NCI-H226 (cell line): Measurements from ENCODE around the gene SLC41A3.

Experiments used
- DNase-seq: peaks from one replicate; pipeline ENCODE4 v3.0.0-alpha.2; 2015

SLC41A3 gene

GRCh38 chr3:126119008-126119675 lies 35.2 kb upstream of the SLC41A3 start:
- DNase-seq = no peak

GRCh38 chr3:126118591-126118990 lies 34.7 kb upstream of the SLC41A3 start:
- DNase-seq = no peak

- DNase-seq = no peak
Observed at GRCh38 chr3:126117786-126118185, 33.9 kb upstream of the SLC41A3 start.

GRCh38 chr3:126117212-126117611 lies 33.3 kb upstream of the SLC41A3 start:
- no peak for DNase-seq

GRCh38 chr3:126116526-126116925 lies 32.6 kb upstream of the SLC41A3 start:
- DNase-seq = no peak

- DNase-seq = no peak
Observed at GRCh38 chr3:126114443-126115386, 30.8 kb upstream of the SLC41A3 start.

GRCh38 chr3:126113733-126114442 lies 30.0 kb upstream of the SLC41A3 start:
- DNase-seq = no peak

GRCh38 chr3:126113238-126113555 lies 29.3 kb upstream of the SLC41A3 start:
- DNase-seq = no peak

GRCh38 chr3:126112531-126113237 lies 28.8 kb upstream of the SLC41A3 start:
- DNase-seq = no peak

GRCh38 chr3:126111566-126112475 lies 27.9 kb upstream of the SLC41A3 start:
- DNase-seq = no peak

- no peak for DNase-seq
Observed at GRCh38 chr3:126111126-126111551, 27.2 kb upstream of the SLC41A3 start.

- no peak for DNase-seq
Observed at GRCh38 chr3:126110431-126111125, 26.7 kb upstream of the SLC41A3 start.

GRCh38 chr3:126109880-126110235 lies 25.9 kb upstream of the SLC41A3 start:
- DNase-seq = no peak

- DNase-seq = no peak
Observed at GRCh38 chr3:126109146-126109879, 25.4 kb upstream of the SLC41A3 start.

- DNase-seq = no peak
Observed at GRCh38 chr3:126108676-126109050, 24.7 kb upstream of the SLC41A3 start.

GRCh38 chr3:126107957-126108675 lies 24.2 kb upstream of the SLC41A3 start:
- no peak for DNase-seq

GRCh38 chr3:126107203-126107939 lies 23.4 kb upstream of the SLC41A3 start:
- DNase-seq = no peak

GRCh38 chr3:126106336-126107202 lies 22.6 kb upstream of the SLC41A3 start:
- DNase-seq = no peak
